H1 (cell line): ENCODE data around the gene AMOTL2. TPM values are rescaled to one million over a fixed set of nuclear protein-coding genes. Genes with fewer than 3 reads are reported as not detected.

Experiments used
- CTCF ChIA-PET: fragments of 300-600 bp; sonication (Branson Sonifier 250); formaldehyde crosslinking; loops from one replicate; lab custom pipeline; 2021; ENCODE audit not compliant: partially characterized antibody; lab: Charles Lee
- POLR2A ChIA-PET: fragments of 300-600 bp; sonication (Branson Sonifier 250); formaldehyde crosslinking; loops from one replicate; lab custom pipeline; 2021; ENCODE audit warnings: inconsistent platforms; ENCODE audit not compliant: partially characterized antibody; lab: Charles Lee
- DNase-seq, 2 experiments: peaks; one replicate each; pipeline versions ENCODE4 v3.0.0 to v3.0.0-alpha.2; 2010 to 2022; ENCODE audit warnings: low spot score in 2 of 2, low read depth in 1 of 2, mixed read lengths in 1 of 2
- FAIRE-seq: peaks from 2 replicates; lab custom pipeline; 2011; peaks lifted over from hg19 to GRCh38; lab: Jason Lieb, UNC
- H2AFZ ChIP-seq: 2 replicates; pipeline ENCODE4 v1.8.1; 2012; ENCODE audit warnings: low read length, inconsistent platforms
- H2AK5ac ChIP-seq: 2 replicates; pipeline ENCODE4 v1.6.1; 2013; ENCODE audit warnings: low read depth, low read length
- H2BK120ac ChIP-seq: replicated peaks from 2 replicates; pipeline ENCODE3; 2013; ENCODE audit warnings: low read depth, low read length, inconsistent platforms
- H2BK12ac ChIP-seq: 2 replicates; pipeline ENCODE4 v1.6.1; 2013; ENCODE audit warnings: low read depth, low read length
- H2BK15ac ChIP-seq: 2 replicates; pipeline ENCODE4 v1.6.1; 2013; ENCODE audit warnings: low read length
- H2BK20ac ChIP-seq: 2 replicates; pipeline ENCODE4 v1.6.1; 2013; ENCODE audit warnings: low read length
- H2BK5ac ChIP-seq: 2 replicates; pipeline ENCODE4 v1.6.1; 2013; ENCODE audit warnings: low read depth, low read length
- H3K14ac ChIP-seq: 2 replicates; pipeline ENCODE4 v1.6.1; 2013; ENCODE audit warnings: inconsistent platforms; ENCODE audit not compliant: insufficient read length
- H3K18ac ChIP-seq: 2 replicates; pipeline ENCODE4 v1.6.1; 2013; ENCODE audit warnings: low read length; ENCODE audit errors: extremely low read depth
- H3K23ac ChIP-seq: 2 replicates; pipeline ENCODE4 v1.6.1; 2013; ENCODE audit warnings: inconsistent platforms; ENCODE audit not compliant: insufficient read length
- H3K23me2 ChIP-seq: 2 replicates; pipeline ENCODE4 v1.6.1; 2013; ENCODE audit warnings: low read depth, low read length
- H3K27ac ChIP-seq: 2 replicates; pipeline ENCODE4 v1.6.1; 2011; ENCODE audit warnings: low read depth, low read length, inconsistent platforms
- H3K27me3 ChIP-seq, 4 experiments: replicated peaks in 1 of 4; 1 replicate in 1 of 4; 2 replicates in 3 of 4; pipeline versions ENCODE4 v1.6.1 to v1.8.1; 2011 to 2013; ENCODE audit warnings: low read length in 3 of 4, mild to moderate bottlenecking in 3 of 4, inconsistent platforms in 2 of 4, mixed read lengths in 2 of 4, moderate library complexity in 1 of 4; ENCODE audit not compliant: control insufficient read depth in 3 of 4, insufficient read depth in 3 of 4; ENCODE audit errors: extremely low read depth in 1 of 4
- H3K36me3 ChIP-seq, 4 experiments: 2 replicates each; pipeline versions ENCODE4 v1.6.1 to v1.8.1; 2011 to 2013; ENCODE audit warnings: mild to moderate bottlenecking in 4 of 4, low read length in 3 of 4, moderate library complexity in 2 of 4, control low read depth in 1 of 4, inconsistent platforms in 1 of 4; ENCODE audit not compliant: insufficient read depth in 4 of 4, control insufficient read depth in 2 of 4
- H3K4ac ChIP-seq: replicated peaks from 2 replicates; pipeline ENCODE3; 2013; ENCODE audit warnings: low read length, low read depth, mixed read lengths, inconsistent platforms; ENCODE audit not compliant: insufficient read length
- H3K4me1 ChIP-seq, 4 experiments: replicated peaks in 1 of 4; 1 replicate in 1 of 4; 2 replicates in 3 of 4; pipeline versions ENCODE4 v1.6.1 to v1.8.1; 2011 to 2013; ENCODE audit warnings: low read length in 3 of 4, inconsistent platforms in 2 of 4, mixed read lengths in 1 of 4; ENCODE audit not compliant: insufficient read depth in 4 of 4, control insufficient read depth in 3 of 4
- H3K4me2 ChIP-seq, 2 experiments: 2 replicates each; pipeline versions ENCODE4 v1.6.1 to v1.8.1; 2011 to 2013; ENCODE audit warnings: low read depth in 2 of 2, low read length in 2 of 2, control low read depth in 1 of 2, inconsistent platforms in 1 of 2, mild to moderate bottlenecking in 1 of 2; ENCODE audit not compliant: insufficient read depth in 1 of 2
- H3K4me3 ChIP-seq, 4 experiments: fragments of 200-600, 300-600 bp in 1 of 4; sonication (generic), shearing (Covaris generic), sonication (Bioruptor Twin) in 1 of 4; 2 replicates each; pipeline versions ENCODE4 v1.5.1 to v1.8.1; 2011 to 2016; ENCODE audit warnings: low read length in 4 of 4, low read depth in 3 of 4, control low read depth in 2 of 4, inconsistent platforms in 2 of 4, mild to moderate bottlenecking in 2 of 4, mixed read lengths in 1 of 4, moderate library complexity in 1 of 4; ENCODE audit not compliant: insufficient read depth in 2 of 4; ENCODE audit errors: extremely low read depth in 1 of 4
- H3K56ac ChIP-seq: replicated peaks from 2 replicates; pipeline ENCODE3; 2013; ENCODE audit warnings: low read depth, mild to moderate bottlenecking, mixed read lengths, low read length, inconsistent platforms; ENCODE audit not compliant: insufficient read length
- H3K79me1 ChIP-seq: 2 replicates; pipeline ENCODE4 v1.6.1; 2013; ENCODE audit warnings: low read depth, low read length, control low read depth
- H3K79me2 ChIP-seq, 2 experiments: 2 replicates each; pipeline versions ENCODE4 v1.6.1 to v1.8.1; 2012 to 2013; ENCODE audit warnings: low read length in 2 of 2, mild to moderate bottlenecking in 2 of 2, inconsistent platforms in 1 of 2; ENCODE audit not compliant: insufficient read depth in 2 of 2, control insufficient read depth in 1 of 2
- H3K9ac ChIP-seq, 4 experiments: replicated peaks in 1 of 4; 1 replicate in 1 of 4; 2 replicates in 3 of 4; pipeline versions ENCODE4 v1.6.1 to v1.8.1; 2011 to 2013; ENCODE audit warnings: low read depth in 3 of 4, low read length in 3 of 4, control low read depth in 2 of 4, mild to moderate bottlenecking in 2 of 4, moderate library complexity in 2 of 4, inconsistent platforms in 1 of 4; ENCODE audit errors: extremely low read depth in 1 of 4
- H3K9me3 ChIP-seq, 2 experiments: 2 replicates each; pipeline versions ENCODE4 v1.6.1 to v1.8.1; 2012 to 2013; ENCODE audit warnings: mild to moderate bottlenecking in 2 of 2, moderate library complexity in 2 of 2, control low read depth in 1 of 2, inconsistent platforms in 1 of 2, low read depth in 1 of 2, low read length in 1 of 2, mixed read lengths in 1 of 2; ENCODE audit not compliant: insufficient read depth in 2 of 2
- H4K20me1 ChIP-seq, 2 experiments: replicated peaks in 1 of 2; 2 replicates each; pipeline versions ENCODE3 to v1.8.1; 2011 to 2013; ENCODE audit warnings: inconsistent platforms in 2 of 2, low read length in 2 of 2, mild to moderate bottlenecking in 1 of 2; ENCODE audit not compliant: insufficient read depth in 2 of 2, control insufficient read depth in 1 of 2
- H4K5ac ChIP-seq: 2 replicates; pipeline ENCODE4 v1.6.1; 2013; ENCODE audit warnings: low read length, low read depth, mixed read lengths, inconsistent platforms; ENCODE audit not compliant: insufficient read length
- H4K8ac ChIP-seq: 2 replicates; pipeline ENCODE4 v1.8.0; 2013; ENCODE audit warnings: mild to moderate bottlenecking, moderate library complexity, low read length, inconsistent platforms; ENCODE audit not compliant: insufficient read depth; ENCODE audit errors: extremely low read depth
- H4K91ac ChIP-seq: replicated peaks from 2 replicates; pipeline ENCODE3; 2013; ENCODE audit warnings: low read length, mixed read lengths, inconsistent platforms; ENCODE audit not compliant: insufficient read length
- CBX8 ChIP-seq: fragments of 300-800, 300-1000 bp; sonication (generic); IDR thresholded peaks from 2 replicates; pipeline ENCODE4 v1.7.1; 2016; ENCODE audit warnings: low read depth, low read length, borderline replicate concordance
- CTCF ChIP-seq, 3 experiments: IDR thresholded peaks; 1 replicate in 2 of 3; 2 replicates in 1 of 3; pipeline versions ENCODE4 v1.5.1 to v1.6.1; 2011; ENCODE audit warnings: low read length in 3 of 3, mild to moderate bottlenecking in 3 of 3, inconsistent platforms in 2 of 3, low read depth in 1 of 3, moderate library complexity in 1 of 3; ENCODE audit not compliant: insufficient read depth in 1 of 3; ENCODE audit errors: control extremely low read depth in 1 of 3
- FOSL1 ChIP-seq: IDR thresholded peaks from 2 replicates; pipeline ENCODE4 v1.6.1; 2011; ENCODE audit warnings: mild to moderate bottlenecking, low read depth, low read length, moderate library complexity; ENCODE audit not compliant: insufficient read depth
- RFX5 ChIP-seq: IDR thresholded peaks from 2 replicates; pipeline ENCODE4 v1.6.1; 2011; ENCODE audit warnings: low read depth, low read length, improper control_type of control experiment, borderline replicate concordance
- RNF2 ChIP-seq: fragments of 200-900, 300-1000 bp; sonication (generic); IDR thresholded peaks from 2 replicates; pipeline ENCODE4 v1.7.1; 2016; ENCODE audit warnings: borderline replicate concordance, low read depth, mild to moderate bottlenecking, antibody characterized with exemption, low read length; ENCODE audit not compliant: poor library complexity, severe bottlenecking; ENCODE audit errors: missing control alignments
- SP2 ChIP-seq: IDR thresholded peaks from 2 replicates; pipeline ENCODE4 v1.6.1; 2012; ENCODE audit warnings: mild to moderate bottlenecking, low read length, inconsistent platforms
- WGBS, 2 experiments: shearing (Covaris generic) in 1 of 2; methylation state at CpG; one replicate each; pipeline versions ENCODE4 v1.1.6 to v1.1.7; 2013 to 2015; ENCODE audit warnings: low lambda C conversion rate in 2 of 2, mixed read lengths in 2 of 2, inconsistent platforms in 1 of 2, low coverage in 1 of 2, missing lambda C conversion rate in 1 of 2; ENCODE audit not compliant: insufficient replicate concordance in 2 of 2, insufficient coverage in 1 of 2, insufficient read length in 1 of 2; ENCODE audit errors: extremely low coverage in 1 of 2, missing lambda C conversion rate in 1 of 2; 5-methylcytosine and 5-hydroxymethylcytosine counted together
- polyA plus RNA-seq, 7 experiments: library from polyadenylated mRNA; depleted of rRNA in 3 of 7; stranded (reverse) in 5 of 7; unstranded in 2 of 7; fragments of >200 nt in 5 of 7; fragments of 200-250 nt in 2 of 7; gene quantifications; 1 replicate in 5 of 7; 2 replicates in 1 of 7; 4 replicates in 1 of 7; pipeline versions ENCODE4 v1.2.1 to v1.2.3, GENCODE V29; 2011 to 2013; ENCODE audit warnings: missing spikeins in 2 of 7, mixed read lengths in 2 of 7
- total RNA-seq: library from RNA; stranded (reverse); fragmentation: NEBNext Ultra II Directional; extraction: Animal tissue kit (Norgen Biotek cat#: 25700); gene quantifications from 2 replicates; pipeline ENCODE4 v1.2.1, GENCODE V29; 2021

The AMOTL2 gene
- total and polyA plus RNA-seq, 2 of the 8 experiments (the other 6 are each of a cell fraction or from before 2014, with no cell fraction given), result 19.0 to 63.7 TPM

GRCh38 chr3:134375582-134376384 lies 1.5 kb upstream of the AMOTL2 start:
- Histone ChIP-seq H3K4me3 (peak overlapping the region; percentile 49 to 96 (median 88); a peak in 5 of 8 replicates), H3K27ac (no peak overlapping the region; the same call in 1 of the 2 replicates), H3K79me2 (peaks cover 0 to 26% of the 10 kb centered on the region in 2 experiments; a peak in 2 of 4 replicates), H2BK5ac (peak overlapping the region; percentile 99; the same call in 1 of the 2 replicates), H2BK120ac (no peak overlapping the region), H2BK20ac (0 out of 2 replicates have a peak overlapping the region, but pooled peaks have one; percentile 6), H3K9me3 (no peaks in the 10 kb centered on the region), H3K36me3 (peaks cover under 1 to 11% (median 3%) of the 10 kb centered on the region in 4 experiments; a peak in 4 of 8 replicates), H4K91ac (no peak overlapping the region), H3K4ac (no peak overlapping the region), H3K14ac (no peak overlapping the region), H3K56ac (no peak overlapping the region), H2BK15ac (peak overlapping the region; percentile 34; the same call in 1 of the 2 replicates), H3K23ac (no peak overlapping the region), H3K23me2 (peaks cover 16% of the 10 kb centered on the region; the same call in 1 of the 2 replicates), H3K4me2 (peak overlapping the region; percentile 93 to 99), H2AFZ (0 out of 2 replicates have a peak overlapping the region, but pooled peaks have one; percentile 64), H4K8ac (no peak overlapping the region; the same call in 1 of the 2 replicates), H2AK5ac (peak overlapping the region; percentile 75; the same call in 1 of the 2 replicates), H2BK12ac (peak overlapping the region; percentile 91; the same call in 1 of the 2 replicates), H3K9ac (peak overlapping the region in 3 of 4 experiments; percentile 53 to 79 (median 76); a peak in 2 of 7 replicates), H3K4me1 (peaks cover 20 to 44% (median 33%) of the 10 kb centered on the region in 4 experiments), H4K5ac (no peak overlapping the region), H3K79me1 (peaks cover 7% of the 10 kb centered on the region), H3K27me3 (peaks cover 7 to 32% (median 24%) of the 10 kb centered on the region in 4 experiments), H4K20me1 (peaks cover 16 to 17% of the 10 kb centered on the region in 2 experiments), H3K18ac (peak overlapping the region; percentile 42; the same call in 1 of the 2 replicates)
- CTCF ChIA-PET, result interaction anchor here (0.6 to 14.7 kb wide), 19 partner anchors 10 to 1649 kb away, joined by 3 to 144 read pairs (median 4); no protein-coding TSS in a partner anchor
- FAIRE-seq, result no peak
- DNase-seq, result peak in 1 of 2 experiments; percentile 29
- 70% methylated on average over 8 of the region's 8 CpGs; no CpG with 5 or more reads in 1 of the 2 experiments for WGBS, 2 experiments
- POLR2A ChIA-PET, result interaction anchor here (0.7 to 45.2 kb wide), 16 partner anchors 9 to 201 kb away, joined by 3 to 1731 read pairs (median 7); no protein-coding TSS in a partner anchor
- TF ChIP-seq SP2 (no peak), CTCF (IDR thresholded peaks at IDR 0.05; ENCODE audit: control extremely low read depth in 1 of 3, insufficient read depth in 1 of 3, low read depth in 1 of 3, low read length in 3 of 3) (no peak), RFX5 (no peak), RNF2 (no peak), CBX8 (no peak), FOSL1 (no peak)
